H9 (cell line): ENCODE results near the gene LGALS9C. TPM values are rescaled to one million over a fixed set of nuclear protein-coding genes. Genes with fewer than 3 reads are reported as not detected.
"Not testable (repeated sequence)": the region's sequence is repeated elsewhere in the genome, so short reads cannot be mapped to it uniquely, and the experiment has no call there.

Experiments used
- DNase-seq: peaks from one replicate; pipeline ENCODE4 v3.0.0-alpha.2; 2017
- H2AFZ ChIP-seq: one replicate; pipeline ENCODE4 v1.6.1; 2013; ENCODE audit warnings: mild to moderate bottlenecking, low read length, control low read depth, moderate library complexity
- H2AK5ac ChIP-seq: 2 replicates; pipeline ENCODE4 v1.6.1; 2013; ENCODE audit warnings: low read length, control low read depth, mixed read lengths; ENCODE audit not compliant: insufficient read length
- H2BK120ac ChIP-seq: one replicate; pipeline ENCODE4 v1.6.1; 2013; ENCODE audit warnings: low read depth, mild to moderate bottlenecking, low read length, control low read depth, inconsistent platforms; ENCODE audit not compliant: poor library complexity, severe bottlenecking
- H2BK12ac ChIP-seq: 2 replicates; pipeline ENCODE4 v1.6.1; 2013; ENCODE audit warnings: low read length, control low read depth, mixed read lengths, low read depth; ENCODE audit not compliant: insufficient read length
- H2BK15ac ChIP-seq: 2 replicates; pipeline ENCODE4 v1.6.1; 2013; ENCODE audit warnings: low read depth, low read length, control low read depth
- H2BK20ac ChIP-seq: one replicate; pipeline ENCODE4 v1.6.1; 2013; ENCODE audit warnings: low read depth, mild to moderate bottlenecking, low read length, control low read depth, inconsistent platforms; ENCODE audit not compliant: poor library complexity, severe bottlenecking
- H2BK5ac ChIP-seq: 2 replicates; pipeline ENCODE4 v1.6.1; 2013; ENCODE audit warnings: low read length, control low read depth, mixed read lengths; ENCODE audit not compliant: insufficient read length
- H3K14ac ChIP-seq: 2 replicates; pipeline ENCODE4 v1.6.1; 2013; ENCODE audit warnings: low read length, control low read depth; ENCODE audit not compliant: insufficient read depth
- H3K18ac ChIP-seq: 2 replicates; pipeline ENCODE4 v1.6.1; 2013; ENCODE audit warnings: low read depth, mild to moderate bottlenecking, mixed read lengths, low read length, control low read depth; ENCODE audit not compliant: insufficient read length
- H3K23ac ChIP-seq: 2 replicates; pipeline ENCODE4 v1.6.1; 2013; ENCODE audit warnings: low read length, control low read depth, mixed read lengths, low read depth; ENCODE audit not compliant: insufficient read length
- H3K23me2 ChIP-seq: 2 replicates; pipeline ENCODE4 v1.6.1; 2013; ENCODE audit warnings: low read depth, mild to moderate bottlenecking, mixed read lengths, low read length, control low read depth; ENCODE audit not compliant: insufficient read length, poor library complexity, severe bottlenecking
- H3K27ac ChIP-seq: 2 replicates; pipeline ENCODE4 v1.5.1; 2013; ENCODE audit warnings: low read length, control low read depth, mixed read lengths, low read depth; ENCODE audit not compliant: insufficient read length
- H3K27me3 ChIP-seq: 2 replicates; pipeline ENCODE4 v1.6.1; 2013; ENCODE audit warnings: low read length, control low read depth, inconsistent platforms; ENCODE audit not compliant: insufficient read depth
- H3K4ac ChIP-seq: 2 replicates; pipeline ENCODE4 v1.6.1; 2013; ENCODE audit warnings: low read depth, mild to moderate bottlenecking, control low read depth, inconsistent platforms, low read length, moderate library complexity
- H3K4me1 ChIP-seq: 2 replicates; pipeline ENCODE4 v1.6.1; 2013; ENCODE audit warnings: low read length, control low read depth, inconsistent platforms; ENCODE audit not compliant: insufficient read depth
- H3K4me2 ChIP-seq: 2 replicates; pipeline ENCODE4 v1.6.1; 2013; ENCODE audit warnings: low read length, control low read depth, mixed read lengths; ENCODE audit not compliant: insufficient read length, insufficient read depth
- H3K56ac ChIP-seq: 2 replicates; pipeline ENCODE4 v1.6.1; 2013; ENCODE audit warnings: low read depth, mild to moderate bottlenecking, mixed read lengths, low read length, control low read depth; ENCODE audit not compliant: insufficient read length
- H3K79me1 ChIP-seq: 2 replicates; pipeline ENCODE4 v1.6.1; 2013; ENCODE audit warnings: low read depth, mild to moderate bottlenecking, moderate library complexity, low read length, control low read depth, inconsistent platforms; ENCODE audit not compliant: insufficient read depth, poor library complexity, severe bottlenecking
- H3K79me2 ChIP-seq: 2 replicates; pipeline ENCODE4 v1.6.1; 2013; ENCODE audit warnings: low read length, control low read depth, inconsistent platforms; ENCODE audit not compliant: insufficient read depth
- H3K9ac ChIP-seq: 2 replicates; pipeline ENCODE4 v1.6.1; 2013; ENCODE audit warnings: low read length, control low read depth, mixed read lengths; ENCODE audit not compliant: insufficient read length; ENCODE audit errors: extremely low read depth
- H3K9me3 ChIP-seq: one replicate; pipeline ENCODE4 v1.6.1; 2013; ENCODE audit warnings: low read depth, low read length, inconsistent platforms; ENCODE audit not compliant: control insufficient read depth
- H3T11ph ChIP-seq: one replicate; pipeline ENCODE4 v1.6.1; 2013; ENCODE audit warnings: mild to moderate bottlenecking, low read length, control low read depth, inconsistent platforms
- H4K20me1 ChIP-seq: one replicate; pipeline ENCODE4 v1.6.1; 2013; ENCODE audit not compliant: control insufficient read depth, insufficient read length, insufficient read depth
- H4K5ac ChIP-seq: 2 replicates; pipeline ENCODE4 v1.6.1; 2013; ENCODE audit warnings: low read depth, mild to moderate bottlenecking, mixed read lengths, low read length, control low read depth; ENCODE audit not compliant: insufficient read length
- H4K8ac ChIP-seq: replicated peaks from 2 replicates; pipeline ENCODE4 v1.6.1; 2013; ENCODE audit warnings: low read length, control low read depth, mixed read lengths, low read depth; ENCODE audit not compliant: insufficient read length
- H4K91ac ChIP-seq: 2 replicates; pipeline ENCODE4 v1.6.1; 2013; ENCODE audit warnings: low read depth, mild to moderate bottlenecking, moderate library complexity, mixed read lengths, low read length, control low read depth; ENCODE audit not compliant: insufficient read length
- H3K27ac Mint-ChIP-seq, 3 experiments: 2 replicates in 2 of 3; 3 replicates in 1 of 3; pipeline ENCODE4 v1.8.0; 2020 to 2021; ENCODE audit warnings: mixed read lengths in 3 of 3, mild to moderate bottlenecking in 1 of 3, moderate library complexity in 1 of 3
- H3K27me3 Mint-ChIP-seq: 2 replicates; pipeline ENCODE4 v1.8.0; 2021; ENCODE audit warnings: low read depth, mild to moderate bottlenecking, moderate library complexity, mixed read lengths
- H3K36me3 Mint-ChIP-seq, 3 experiments: 2 replicates in 2 of 3; 3 replicates in 1 of 3; pipeline ENCODE4 v1.8.0; 2020 to 2021; ENCODE audit warnings: low read depth in 3 of 3, mixed read lengths in 3 of 3; ENCODE audit not compliant: insufficient read depth in 1 of 3
- H3K4me1 Mint-ChIP-seq, 2 experiments: 2 replicates each; pipeline ENCODE4 v1.8.0; 2020; ENCODE audit warnings: mixed read lengths in 2 of 2
- H3K4me3 Mint-ChIP-seq, 2 experiments: 2 replicates in 1 of 2; 3 replicates in 1 of 2; pipeline ENCODE4 v1.8.0; 2020 to 2021; ENCODE audit warnings: mild to moderate bottlenecking in 2 of 2, mixed read lengths in 2 of 2, moderate library complexity in 1 of 2
- H3K9me3 Mint-ChIP-seq, 2 experiments: 2 replicates in 1 of 2; 3 replicates in 1 of 2; pipeline ENCODE4 v1.8.0; 2020; ENCODE audit warnings: mild to moderate bottlenecking in 2 of 2, mixed read lengths in 2 of 2, moderate library complexity in 1 of 2
- WGBS: extraction: QIAGEN DNeasy Blood & Tissue Kit; methylation state at CpG from one replicate; pipeline ENCODE4 v1.1.7; 2013; ENCODE audit warnings: missing lambda C conversion rate, low lambda C conversion rate, mixed read lengths; ENCODE audit not compliant: insufficient read length; ENCODE audit errors: extremely low coverage; 5-methylcytosine and 5-hydroxymethylcytosine counted together
- total RNA-seq: library from RNA; stranded (reverse); gene quantifications from 2 replicates; pipeline ENCODE4 v1.2.1, GENCODE V29; 2021

The LGALS9C gene
- total RNA-seq, 1 experiment from 2014 or later, result not detected

DNA sequence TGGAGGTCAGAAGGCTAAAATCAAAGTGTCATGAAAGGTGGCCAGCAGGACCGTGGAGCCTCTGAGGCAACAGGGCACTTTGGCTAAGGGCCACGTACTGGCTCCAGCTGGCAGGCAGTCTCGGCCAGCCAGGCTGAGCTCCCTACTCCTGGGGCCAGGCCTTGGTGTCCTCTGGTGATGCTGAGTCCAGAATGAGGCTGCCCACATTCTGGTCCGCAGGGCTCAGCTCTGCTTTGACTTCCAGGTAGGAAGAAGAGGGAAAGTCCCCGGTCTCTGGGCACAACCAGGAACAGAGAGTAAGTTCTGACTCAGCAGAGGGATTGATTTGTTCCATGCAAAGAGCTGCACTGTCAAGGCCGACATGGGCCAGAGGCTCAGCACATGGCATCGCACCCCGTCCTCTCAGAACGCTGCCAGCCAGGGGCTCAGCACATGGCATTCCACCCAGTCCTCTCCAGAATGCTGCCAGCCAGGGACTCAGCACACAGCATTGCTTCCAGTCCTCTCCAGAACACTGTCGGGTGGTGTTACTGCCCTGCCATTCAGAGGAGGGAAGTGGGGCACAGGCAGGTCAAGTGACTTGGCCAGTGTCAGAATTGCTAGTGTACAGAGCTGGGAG is 2.5 kb downstream of the LGALS9C start:
- H3K4me1 Mint-ChIP-seq, H3K56ac ChIP-seq, H2BK12ac ChIP-seq, H3K23ac ChIP-seq, H3K4me1 ChIP-seq, H2BK5ac ChIP-seq, H2AK5ac ChIP-seq, H3K4me2 ChIP-seq, H4K8ac ChIP-seq, H3K14ac ChIP-seq, H3K23me2 ChIP-seq, H2AFZ ChIP-seq, H4K5ac ChIP-seq, H3K18ac ChIP-seq, H2BK15ac ChIP-seq, H2BK120ac ChIP-seq, H2BK20ac ChIP-seq, DNase-seq, H3K79me2 ChIP-seq, H3K27me3 ChIP-seq, H3K9me3 Mint-ChIP-seq, H3K4me3 Mint-ChIP-seq, H3K27ac Mint-ChIP-seq, H3K9me3 ChIP-seq, H4K91ac ChIP-seq, H3K9ac ChIP-seq, H3K79me1 ChIP-seq, H3K27me3 Mint-ChIP-seq, H3T11ph ChIP-seq, H3K36me3 Mint-ChIP-seq, H3K4ac ChIP-seq, H3K27ac ChIP-seq, H4K20me1 ChIP-seq: not testable (repeated sequence)
- no CpG with 5 or more reads among the region's 10 CpGs for WGBS

DNA sequence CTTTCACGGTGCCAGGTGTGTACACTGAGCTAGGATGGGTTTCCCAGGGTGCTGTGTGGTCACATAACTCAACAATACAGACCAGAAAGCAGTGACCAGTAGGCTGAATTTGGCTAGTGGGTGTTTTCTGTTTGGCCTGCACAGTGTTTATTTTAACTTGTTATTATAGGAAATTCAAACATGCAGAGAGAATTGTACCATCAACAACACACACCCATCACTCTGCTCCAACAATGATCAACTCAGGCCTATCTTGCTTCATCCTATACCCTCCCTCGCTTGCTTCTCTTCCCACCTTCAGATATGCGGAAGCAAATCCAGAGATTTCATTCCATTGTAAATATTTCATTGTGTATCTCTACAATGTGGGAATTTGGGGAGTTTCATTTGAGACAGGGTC is 5.2 kb downstream of the LGALS9C start:
- H2BK120ac ChIP-seq, result not testable (repeated sequence)

More for the DNA sequence above, 5.2 kb downstream of the LGALS9C start:
- not testable (repeated sequence) for H3K4me1 Mint-ChIP-seq, H3K27ac ChIP-seq, H3K27me3 ChIP-seq, H2AK5ac ChIP-seq, H2AFZ ChIP-seq, H2BK20ac ChIP-seq, H3K9ac ChIP-seq, H3K9me3 Mint-ChIP-seq, H3K4me3 Mint-ChIP-seq, H4K8ac ChIP-seq, H3K79me2 ChIP-seq, H3K14ac ChIP-seq, H3K23ac ChIP-seq, H2BK15ac ChIP-seq, H2BK12ac ChIP-seq, H3K79me1 ChIP-seq, H4K91ac ChIP-seq, H3K4me2 ChIP-seq, H3K56ac ChIP-seq, H4K20me1 ChIP-seq, H3K36me3 Mint-ChIP-seq, H3K4me1 ChIP-seq, H3K4ac ChIP-seq, H3T11ph ChIP-seq, H3K27ac Mint-ChIP-seq, H3K18ac ChIP-seq, DNase-seq, H2BK5ac ChIP-seq, H3K23me2 ChIP-seq, H3K9me3 ChIP-seq, H3K27me3 Mint-ChIP-seq, H4K5ac ChIP-seq
- no CpG with 5 or more reads among the region's 3 CpGs for WGBS
